NCI-H2227 treated with DMSO at 0.1 percent for 48 hours (cell line): Measurements from ENCODE around the gene COL10A1.

Experiments
- DNase-seq: peaks from one replicate; lab custom pipeline; 2025; lab: John Stamatoyannopoulos, UW

Gene COL10A1

DNA sequence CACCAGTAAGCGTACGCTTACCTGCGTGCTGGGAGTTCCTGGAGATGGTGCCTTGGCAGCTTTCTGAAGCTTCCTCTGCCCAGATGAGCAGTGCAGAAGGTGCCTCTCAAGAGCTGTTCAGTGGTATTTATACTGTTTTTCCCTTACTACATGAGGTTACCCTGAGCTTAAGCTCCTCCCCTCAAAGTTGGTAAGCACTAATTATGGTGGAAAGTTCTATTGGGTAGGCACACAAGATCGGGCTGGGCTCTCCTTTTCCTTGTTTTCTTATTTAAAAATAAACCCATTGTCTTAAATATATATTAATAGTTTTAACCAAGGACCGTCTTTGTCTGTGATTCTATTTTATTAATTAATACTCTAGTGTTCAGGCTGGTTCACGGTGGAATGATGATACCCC, at the start of gene COL10A1:
COL10A1 (minus strand) TSS at position 101 of the 400 bp plus-strand sequence. CDS start 640 bp downstream, outside the sequence.
- no peak for DNase-seq

DNA sequence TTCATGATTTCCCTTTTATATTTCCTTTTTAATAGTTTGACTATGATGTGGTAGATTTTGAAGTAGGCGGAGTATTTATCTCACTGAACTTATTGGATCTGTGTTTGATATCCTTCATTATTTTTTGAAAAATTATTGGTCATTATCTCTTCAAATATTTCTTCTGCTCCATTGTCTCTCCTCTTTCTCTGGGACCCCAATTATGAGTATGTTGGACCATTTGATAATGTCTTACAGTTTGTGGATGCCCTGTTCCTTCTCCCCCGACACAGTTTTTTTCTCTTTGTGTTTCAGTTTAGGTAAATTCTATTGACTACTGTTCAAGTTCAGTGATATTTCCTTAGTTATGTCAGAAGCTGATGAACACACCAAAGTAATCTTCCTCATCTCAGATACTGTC, 49.4 kb upstream of the COL10A1 start:
- no peak for DNase-seq

DNA sequence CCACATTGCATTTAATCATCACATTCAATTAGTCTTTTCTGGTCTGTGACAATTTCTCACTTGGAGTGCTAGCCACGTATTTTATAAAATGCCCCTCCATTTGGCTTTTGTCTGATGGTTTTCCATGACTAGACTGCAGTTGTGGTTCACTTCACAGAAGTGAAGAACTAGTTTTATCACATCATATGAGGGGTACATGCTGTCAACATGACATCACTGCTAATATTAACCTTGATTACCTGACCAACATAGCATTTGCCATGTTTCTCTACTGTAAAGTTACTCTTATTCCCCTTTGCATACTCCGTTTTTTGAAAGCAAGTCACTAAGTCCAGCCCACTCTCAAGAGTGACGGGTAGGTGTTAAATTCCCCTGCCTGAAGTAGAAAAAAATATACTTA, 48.0 kb upstream of the COL10A1 start:
- DNase-seq, result no peak

DNA sequence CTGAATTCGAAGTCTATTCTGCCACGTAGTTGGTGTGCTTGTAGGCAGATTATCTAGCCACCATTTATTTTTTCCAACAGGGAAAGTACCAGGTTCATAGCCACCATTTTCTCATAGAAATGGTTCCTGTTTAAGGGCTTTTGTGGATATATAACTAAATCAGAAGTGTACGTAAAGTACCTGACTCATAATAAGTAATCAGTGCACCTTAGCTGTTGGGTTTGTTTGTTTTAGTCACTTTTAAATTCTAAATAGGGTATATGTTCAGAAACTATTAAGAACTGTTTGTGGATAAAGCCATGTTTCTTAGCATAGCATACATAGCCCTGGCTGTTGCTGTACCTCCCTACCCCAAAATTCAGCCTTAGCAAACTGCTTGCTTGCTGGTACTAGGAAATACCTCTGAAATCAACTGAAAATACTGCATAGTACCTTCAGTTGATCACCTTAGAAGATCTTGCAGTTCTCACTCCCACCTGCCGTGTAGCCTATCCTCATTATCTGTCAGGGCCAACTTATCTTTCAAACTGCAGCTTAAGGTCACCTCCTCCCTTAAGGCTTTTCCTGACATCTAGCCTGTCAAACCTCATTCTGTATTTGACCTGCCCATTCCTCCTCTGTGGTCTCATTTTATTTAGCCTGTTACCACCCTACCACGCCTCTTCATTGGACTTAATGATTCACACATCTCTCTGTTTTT, 44.6 kb upstream of the COL10A1 start:
- no peak for DNase-seq

DNA sequence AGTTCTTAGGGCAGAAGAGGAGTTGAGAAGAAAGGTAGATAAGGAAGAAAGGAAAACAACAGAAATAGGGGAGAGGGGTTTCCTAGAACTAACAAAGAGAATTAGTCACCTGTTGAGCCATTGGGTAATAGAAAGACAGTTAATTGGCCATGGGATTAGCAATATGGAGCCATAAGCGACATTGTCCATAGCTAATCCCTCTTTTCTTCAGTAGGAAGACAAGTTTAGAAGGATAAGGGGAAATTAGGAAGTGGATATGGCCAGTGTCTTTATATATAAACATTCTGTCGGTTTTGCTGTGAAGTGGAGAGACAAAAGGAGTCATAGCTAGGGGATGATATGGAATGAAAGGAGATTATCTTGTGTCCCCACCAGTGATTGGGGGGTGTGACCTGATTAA, 43.9 kb upstream of the COL10A1 start:
- no peak for DNase-seq

DNA sequence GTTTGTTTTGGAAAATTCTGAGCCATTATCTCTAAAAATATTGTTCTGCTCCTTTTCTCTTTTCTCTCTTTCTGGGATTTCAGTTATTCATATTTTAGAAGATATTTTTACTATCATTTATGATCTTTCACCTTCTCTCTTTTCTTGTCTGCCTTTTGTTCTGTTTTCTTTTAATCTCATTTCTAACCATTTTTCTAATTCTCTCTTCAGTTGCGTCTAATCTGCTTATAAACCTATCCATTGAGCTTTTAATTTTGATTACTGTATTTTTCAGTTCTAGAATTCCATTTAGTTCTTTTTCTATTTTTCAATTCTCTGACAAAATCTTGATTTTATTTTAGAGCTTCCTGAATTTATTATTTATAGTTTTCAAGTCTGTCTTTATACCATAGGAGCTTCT, 42.2 kb upstream of the COL10A1 start:
- DNase-seq, result no peak

DNA sequence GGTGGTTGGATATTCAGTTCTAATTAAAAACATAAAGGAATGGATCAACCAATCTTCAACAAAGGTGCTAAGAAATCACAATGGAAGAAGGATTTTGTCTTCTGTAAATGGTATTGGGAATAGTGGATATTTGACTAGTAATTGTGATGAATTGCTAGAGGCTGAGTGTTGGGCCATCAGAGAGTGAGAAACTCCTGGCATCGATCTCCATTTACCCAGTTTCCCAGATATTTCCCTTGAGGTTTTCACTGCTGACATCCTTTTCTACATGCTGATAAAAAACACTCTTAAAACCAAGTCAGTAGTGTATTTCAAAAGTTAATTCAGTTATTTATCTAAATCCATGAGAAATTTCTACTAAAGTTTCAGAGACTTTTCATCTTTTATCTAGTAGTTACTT, 40.4 kb upstream of the COL10A1 start:
- no peak for DNase-seq

DNA sequence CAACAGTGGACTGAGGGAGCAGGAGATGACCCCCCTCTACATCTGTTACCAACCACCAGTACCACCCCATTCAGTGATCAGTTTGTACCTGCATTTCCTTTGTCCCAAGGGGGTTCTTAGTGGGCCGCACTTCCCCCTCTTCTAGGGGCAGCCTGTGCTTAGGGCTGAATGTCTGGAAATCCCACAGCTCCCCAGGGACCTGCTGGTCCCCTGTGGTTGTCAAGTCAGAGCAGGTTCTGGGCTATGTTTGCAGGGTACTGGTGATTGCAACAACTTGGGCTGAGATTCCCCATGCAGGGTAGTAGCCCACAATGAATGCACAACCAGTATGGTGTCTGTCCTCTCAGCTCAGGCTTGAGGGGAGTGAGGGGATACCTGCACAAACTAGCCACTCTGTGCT, 39.7 kb upstream of the COL10A1 start:
- no peak for DNase-seq

DNA sequence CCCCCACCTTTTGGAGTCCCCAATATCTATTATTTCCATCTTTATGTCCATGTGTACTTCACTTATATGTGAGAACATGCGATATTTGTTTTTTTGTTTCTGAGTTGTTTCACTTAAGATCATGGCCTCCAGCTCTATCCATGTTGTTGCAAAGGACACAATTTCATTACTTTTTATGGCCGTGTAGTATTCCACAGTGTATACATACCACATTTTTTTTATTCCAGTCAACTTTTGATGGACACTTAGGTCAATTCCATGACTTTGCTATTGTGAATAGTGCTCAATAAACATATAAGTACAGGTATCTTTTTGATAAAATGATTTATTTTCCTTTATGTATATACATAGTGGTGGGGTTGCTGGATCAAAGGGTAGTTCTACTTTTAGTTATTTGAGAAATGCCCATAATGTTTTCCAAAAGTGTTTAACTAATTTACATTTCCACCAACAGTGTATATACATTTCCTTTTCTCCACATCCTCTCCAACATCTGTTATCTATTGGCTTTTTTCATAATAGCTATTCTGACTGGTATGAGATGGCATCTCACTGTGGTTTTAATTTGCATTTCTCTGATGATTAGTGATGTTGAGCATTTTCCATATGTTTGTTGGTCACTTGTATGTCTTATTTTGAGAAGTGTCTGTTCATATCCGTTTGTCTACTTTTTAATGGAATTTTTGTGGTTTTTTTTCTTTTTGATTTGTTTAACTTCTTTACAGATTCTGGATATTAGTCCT, 34.0 kb upstream of the COL10A1 start:
- DNase-seq, result no peak

DNA sequence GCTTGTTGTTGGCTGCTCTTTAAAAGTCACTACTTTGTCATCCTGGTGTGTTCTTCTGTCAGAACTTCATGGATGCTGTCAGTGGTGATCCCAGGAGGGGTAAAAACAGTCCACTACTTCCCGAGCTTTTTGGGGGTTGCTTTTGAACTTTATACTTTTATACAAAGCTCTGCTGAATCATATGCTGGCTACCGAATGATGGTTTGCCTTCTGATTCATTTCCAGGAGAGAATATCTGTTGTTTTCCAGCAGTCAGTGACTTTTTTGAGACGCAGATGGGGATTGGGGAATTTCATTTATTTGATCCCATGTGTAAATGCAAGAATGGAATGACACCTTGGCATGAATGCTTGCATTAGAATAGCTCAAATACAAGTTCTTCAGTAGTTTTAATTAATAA, 32.7 kb upstream of the COL10A1 start:
- no peak for DNase-seq

DNA sequence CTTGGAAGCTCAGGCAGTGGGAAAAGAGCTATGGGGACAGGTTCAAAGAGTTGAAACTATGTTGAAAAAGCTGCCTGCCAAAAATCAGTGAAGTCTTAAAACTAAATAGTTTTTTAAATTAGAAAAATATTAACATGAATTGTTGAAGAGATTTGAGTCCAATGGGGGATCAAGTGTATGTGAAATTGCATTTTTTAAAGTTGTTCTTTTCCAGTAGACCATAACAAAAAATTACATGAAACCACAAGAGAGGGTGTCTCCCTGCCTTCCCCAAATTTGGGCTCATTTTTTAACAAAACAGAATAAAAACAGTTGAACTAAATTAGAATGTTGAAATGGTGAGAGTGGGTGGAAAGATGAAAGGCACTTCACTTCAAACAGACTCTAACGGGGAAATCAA, 31.5 kb upstream of the COL10A1 start:
- no peak for DNase-seq

DNA sequence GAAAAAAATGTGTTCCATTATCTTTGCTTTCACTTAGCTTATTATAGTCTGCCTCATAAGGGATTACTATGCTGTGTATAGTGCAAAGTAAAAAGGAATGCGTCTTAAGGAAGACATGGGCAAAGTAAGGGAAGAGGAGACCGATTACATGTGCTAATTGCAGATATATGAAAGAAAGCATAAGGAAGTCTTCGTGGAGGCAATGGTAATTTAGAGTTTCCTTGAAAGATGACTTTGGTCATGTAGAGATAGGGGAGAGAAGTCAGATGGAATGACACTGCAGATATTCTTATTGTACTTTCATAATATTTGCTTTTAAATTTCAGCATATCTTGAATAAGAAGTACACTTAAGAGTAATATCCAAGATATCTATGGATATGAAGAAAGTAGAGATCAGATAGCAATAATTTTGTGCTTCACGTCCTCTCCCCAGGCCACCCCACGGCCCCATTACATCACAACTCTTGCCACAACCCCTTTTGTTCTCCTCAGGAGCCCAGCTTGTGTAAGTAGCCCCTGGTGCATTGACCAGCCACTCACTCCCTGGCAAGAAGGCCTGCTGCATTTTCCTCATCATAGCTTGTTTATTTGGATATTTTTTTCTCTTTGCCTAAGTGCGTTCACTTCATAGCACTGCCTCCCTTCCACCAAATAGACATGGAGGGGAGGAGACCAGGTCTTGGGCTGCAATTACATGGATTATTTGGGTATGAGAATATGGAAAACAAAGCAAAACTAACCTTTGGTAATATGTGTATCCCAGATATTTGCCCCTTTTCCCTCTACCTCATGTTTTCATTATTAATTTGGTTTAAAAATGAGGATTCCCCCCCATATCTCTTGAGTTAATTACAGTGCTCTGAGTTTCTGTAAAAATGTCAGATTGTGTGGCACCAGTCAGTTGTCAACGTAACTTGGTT, 30.7 kb upstream of the COL10A1 start:
- no peak for DNase-seq

DNA sequence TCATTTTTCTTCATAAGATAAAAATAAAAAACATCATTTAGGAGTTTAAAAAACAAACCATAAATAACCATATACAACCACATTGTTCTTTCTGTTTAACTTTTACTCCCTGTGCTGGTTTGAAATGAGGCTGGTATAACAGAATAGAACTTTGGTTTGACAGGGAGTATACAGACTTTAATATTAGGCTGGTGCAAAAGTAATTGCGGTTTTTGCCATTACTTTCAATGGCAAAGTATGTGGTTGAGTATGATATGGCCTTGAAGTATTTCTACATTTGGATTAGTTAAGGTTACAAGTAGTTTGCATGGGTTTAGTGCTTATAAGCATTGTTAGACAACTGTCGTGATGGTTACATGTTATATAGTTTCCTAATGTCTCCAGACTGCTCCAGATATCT, 29.0 kb upstream of the COL10A1 start:
- DNase-seq, result no peak

DNA sequence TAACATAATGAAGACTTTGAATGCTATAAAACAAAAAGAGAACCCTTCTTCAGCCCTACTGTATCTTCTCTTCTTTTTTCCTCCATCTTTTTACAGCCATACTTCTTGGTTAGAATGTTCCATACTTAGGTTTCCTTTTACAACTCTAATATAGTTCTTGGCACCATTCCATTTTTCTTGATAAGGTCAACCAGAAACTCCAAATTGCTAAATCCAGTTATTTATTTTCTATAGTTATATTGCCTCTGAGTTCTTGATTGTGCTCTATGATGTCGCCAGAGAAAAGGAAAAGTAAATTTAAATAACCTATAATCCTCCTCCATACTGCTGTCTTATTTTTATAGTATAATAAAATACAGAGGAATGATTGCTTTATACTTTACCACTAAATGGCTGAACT, 26.7 kb upstream of the COL10A1 start:
- DNase-seq, result no peak

DNA sequence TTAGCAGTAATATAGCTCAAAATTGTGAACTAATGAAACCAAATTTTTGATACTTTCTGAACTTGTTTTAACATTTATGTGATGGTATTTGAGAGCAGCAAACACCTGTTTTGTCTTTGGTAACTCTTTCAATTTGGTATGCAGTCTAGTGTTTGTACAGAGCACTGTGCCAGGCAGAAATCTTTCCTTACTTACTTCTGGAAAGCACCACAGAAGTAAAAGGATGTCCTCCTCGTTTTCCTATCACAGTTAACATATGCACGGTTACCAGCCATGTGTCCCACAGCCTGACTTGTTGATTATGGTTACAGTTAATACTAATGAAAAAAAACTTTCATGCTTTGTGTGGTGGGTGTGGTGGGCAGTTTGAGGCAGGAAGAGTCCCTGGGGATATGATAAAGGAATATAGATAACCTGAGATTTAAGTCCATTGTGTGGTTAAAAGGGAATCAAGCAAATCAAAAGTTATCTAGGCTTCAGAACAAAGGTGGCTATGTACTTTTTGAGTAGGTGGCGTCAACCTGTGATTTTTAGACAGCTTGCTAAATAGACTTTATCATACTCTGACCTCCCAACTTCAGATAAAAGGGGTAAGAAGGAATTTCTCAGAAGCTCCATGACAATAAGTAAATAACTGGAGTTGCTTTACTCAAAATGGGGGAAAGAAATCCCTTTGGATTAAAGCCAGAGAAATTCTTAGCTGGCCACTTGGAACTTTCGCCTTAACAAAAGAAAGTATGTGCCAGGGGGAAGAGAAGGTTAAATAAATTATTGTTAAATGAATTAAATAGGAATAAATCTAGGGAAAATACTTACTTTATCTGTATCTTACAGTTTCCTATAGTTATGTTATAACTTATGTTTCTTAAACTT, 20.1 kb upstream of the COL10A1 start:
- DNase-seq, result no peak

DNA sequence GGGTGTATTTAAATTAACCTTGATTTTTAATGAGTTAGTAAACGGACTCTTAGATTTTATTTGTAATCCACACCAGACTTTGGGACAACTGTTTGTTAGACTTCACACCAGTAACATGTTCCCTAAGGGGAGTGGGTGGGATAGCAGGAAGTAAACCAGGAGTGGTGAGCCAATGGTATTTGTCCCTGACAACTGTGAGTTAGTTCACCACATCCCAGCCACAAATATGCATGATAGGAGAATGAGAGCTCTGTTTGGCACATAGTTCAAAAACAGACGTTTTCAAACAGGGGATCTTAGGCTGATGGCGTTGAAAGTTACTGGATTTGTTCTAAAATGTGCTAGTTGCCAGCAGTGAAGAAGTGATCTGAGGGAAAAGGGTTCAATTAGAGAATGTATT, 18.7 kb upstream of the COL10A1 start:
- no peak for DNase-seq

DNA sequence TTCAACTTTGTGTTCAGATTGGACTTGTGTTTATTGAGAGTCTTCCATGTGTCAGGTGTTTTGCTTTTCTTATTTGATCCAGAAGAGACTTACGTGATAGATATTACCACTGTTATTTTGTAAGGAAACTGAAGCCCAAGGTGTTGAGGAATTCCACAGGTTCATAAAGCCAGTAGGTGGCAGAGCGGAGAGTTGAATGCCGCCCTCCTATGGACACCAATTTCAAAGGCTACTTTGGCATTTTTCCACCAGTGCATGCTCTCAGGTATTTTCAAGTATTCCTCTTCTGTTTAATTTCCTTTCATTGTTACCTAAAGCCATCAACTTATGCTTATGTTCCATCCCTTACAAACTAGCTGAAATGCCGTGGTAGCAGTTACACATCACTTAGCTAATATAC, 14.0 kb upstream of the COL10A1 start:
- DNase-seq, result no peak

DNA sequence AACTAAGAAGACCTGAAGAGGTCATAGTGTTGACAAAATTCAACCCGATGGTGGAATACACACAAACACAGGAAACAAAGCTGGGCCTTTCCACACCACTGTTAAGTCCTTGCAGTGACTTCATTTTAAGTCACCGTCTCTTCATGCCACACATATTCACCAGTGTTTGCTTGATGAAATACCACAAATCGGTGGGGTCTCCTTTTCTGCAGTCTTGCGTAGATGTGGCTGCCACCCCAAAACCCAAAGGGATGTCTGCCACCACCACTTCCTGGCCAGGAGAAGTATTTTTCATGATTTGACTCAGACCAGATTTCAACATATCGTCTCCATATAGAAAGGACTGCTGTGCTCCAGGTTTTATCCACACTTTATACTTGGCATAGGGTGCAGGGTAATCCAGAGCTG, 11.0 kb upstream of the COL10A1 start:
- DNase-seq, result no peak

DNA sequence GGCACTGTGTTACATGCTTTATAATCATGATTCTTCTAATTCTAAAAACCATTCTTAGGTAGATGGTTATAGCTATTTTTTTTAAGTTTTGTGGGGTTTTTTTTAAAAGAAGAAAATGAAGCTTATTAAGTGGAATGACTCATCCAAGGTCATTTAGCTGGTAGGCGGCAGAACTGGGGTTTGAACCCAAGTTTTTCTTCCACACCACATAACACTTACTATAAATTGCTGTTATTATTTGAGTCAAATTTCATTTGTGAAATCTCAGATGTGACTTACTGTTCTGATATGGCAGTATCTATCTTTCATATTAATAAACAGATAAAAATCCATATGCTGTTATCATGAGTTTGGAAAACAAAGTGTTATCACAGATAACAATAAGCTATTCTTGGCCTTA, 10.4 kb upstream of the COL10A1 start:
- DNase-seq, result no peak

DNA sequence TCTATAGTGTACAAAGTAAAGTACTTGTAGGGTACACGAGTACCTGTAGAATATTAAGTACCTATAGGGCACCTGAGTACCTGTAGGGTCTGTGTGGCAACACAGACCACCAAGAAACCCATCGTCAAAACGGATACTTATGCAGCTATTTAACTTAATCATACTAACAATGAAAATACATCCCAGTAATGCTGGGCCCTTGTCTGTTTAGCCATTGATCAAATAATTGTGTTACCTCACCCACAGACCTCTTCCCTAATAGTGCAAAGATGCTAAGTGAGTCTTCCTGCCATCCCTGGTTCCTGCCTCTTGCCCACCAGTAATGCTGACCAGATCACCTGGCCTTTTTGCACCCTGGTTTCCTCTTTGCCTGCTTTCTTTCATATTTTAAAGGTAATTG, 7.5 kb upstream of the COL10A1 start:
- no peak for DNase-seq

DNA sequence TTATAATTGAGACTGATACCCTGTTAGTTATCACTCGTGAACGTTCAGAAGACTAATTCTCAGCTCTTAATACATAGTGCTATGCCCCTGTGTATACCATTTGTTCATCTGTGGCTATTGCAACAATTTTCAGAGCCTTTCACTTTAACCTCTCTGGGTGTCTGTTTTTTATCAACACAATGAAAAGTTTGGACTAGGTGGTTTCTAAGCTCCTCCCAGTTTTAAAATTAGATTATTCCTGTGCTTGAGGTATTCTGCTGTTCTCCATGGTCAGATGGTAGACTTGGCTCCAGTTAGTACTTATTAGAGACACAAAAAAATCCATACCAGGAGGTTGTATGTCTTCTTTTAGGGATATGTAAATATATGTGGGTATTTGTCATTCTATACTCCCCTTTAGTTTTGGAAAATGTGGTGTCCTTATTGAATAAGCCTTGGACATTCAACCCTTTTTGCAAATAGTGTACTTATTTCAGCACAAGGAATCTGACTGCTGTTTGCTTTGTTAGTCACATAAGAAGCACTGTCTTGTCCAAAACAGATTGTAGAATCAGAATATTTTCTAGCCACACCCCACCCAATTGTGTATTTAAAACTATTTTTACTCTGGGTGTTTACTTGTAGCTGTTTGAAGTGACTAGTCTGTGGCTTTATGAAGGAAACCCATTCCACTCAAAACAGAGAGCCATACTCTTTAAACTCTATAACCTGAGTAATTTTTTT, 2.0 kb upstream of the COL10A1 start:
- DNase-seq, result no peak
